HG03103 (cell line): ENCODE measurements around the gene MPHOSPH10.
A peak's percentile ranks its signal among the peaks of the same experiment; 100 is the strongest.
"Not testable (repeated sequence)": the region's sequence is repeated elsewhere in the genome, so short reads cannot be mapped to it uniquely, and the experiment has no call there.

Experiments
- ATAC-seq: cut with Tn5 transposase; IDR thresholded peaks from one replicate; pipeline ENCODE4 v1.9.1; 2021; ENCODE audit warnings: low read depth; ENCODE audit not compliant: unreplicated experiment

Gene MPHOSPH10

DNA sequence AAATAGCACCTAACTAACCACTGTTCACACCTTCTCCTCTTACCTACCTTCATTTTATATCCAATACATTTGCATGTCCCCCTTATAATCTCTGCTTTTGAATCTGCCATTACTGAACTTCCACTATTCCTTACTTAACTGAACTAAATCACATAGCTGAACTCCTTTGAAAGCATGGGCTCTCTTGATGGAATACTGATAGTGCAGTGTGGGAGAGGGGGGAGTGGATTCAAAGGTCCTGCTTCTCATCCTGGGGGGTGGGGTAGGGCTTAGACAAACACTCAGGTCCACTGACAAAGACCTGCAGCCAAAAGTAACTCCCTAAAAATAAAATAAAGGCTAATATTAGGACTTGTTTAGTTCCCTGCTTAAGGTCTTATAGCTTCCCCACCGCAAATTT, 9.0 kb upstream of the MPHOSPH10 start:
- ATAC-seq, result no peak

DNA sequence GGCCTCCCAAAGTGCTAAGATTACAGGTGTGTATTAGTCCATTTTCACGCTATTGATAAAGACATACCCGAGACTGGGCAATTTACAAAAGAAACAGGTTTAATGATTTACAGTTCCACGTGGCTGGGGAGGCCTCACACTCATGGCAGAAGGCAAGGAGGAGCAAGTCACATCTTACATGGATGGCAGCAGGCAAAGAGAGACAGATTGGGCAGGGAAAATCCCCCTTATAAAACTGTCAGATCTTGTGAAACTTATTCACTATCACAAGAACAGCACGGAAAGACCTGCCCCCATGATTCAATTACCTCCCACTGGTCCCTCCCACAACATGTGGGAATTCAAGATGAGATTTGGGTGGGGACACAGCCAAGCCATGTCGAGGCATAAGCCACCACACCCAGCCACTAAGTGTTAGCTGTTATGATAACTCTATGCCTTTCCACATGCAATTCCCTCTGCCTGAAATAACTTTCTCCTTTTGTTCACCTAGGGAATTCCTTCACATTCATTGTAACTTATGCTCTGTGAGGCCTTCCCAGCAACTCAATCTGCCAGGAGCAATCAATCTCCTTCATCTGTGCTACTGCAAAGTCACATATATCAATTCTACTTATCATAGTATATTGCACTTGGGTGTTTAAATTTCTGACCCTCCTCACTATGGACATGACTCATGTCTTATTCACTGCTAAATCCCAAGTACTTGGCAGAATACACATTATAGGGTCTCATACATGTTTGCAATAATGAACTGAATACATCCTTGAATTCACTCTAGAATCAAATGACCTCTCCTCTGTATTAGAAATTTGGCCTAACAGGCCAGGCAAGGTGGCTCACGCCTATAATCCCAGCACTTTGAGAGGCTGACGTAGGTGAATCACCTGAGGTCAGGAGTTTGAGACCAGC, 7.8 kb upstream of the MPHOSPH10 start:
- no peak for ATAC-seq

DNA sequence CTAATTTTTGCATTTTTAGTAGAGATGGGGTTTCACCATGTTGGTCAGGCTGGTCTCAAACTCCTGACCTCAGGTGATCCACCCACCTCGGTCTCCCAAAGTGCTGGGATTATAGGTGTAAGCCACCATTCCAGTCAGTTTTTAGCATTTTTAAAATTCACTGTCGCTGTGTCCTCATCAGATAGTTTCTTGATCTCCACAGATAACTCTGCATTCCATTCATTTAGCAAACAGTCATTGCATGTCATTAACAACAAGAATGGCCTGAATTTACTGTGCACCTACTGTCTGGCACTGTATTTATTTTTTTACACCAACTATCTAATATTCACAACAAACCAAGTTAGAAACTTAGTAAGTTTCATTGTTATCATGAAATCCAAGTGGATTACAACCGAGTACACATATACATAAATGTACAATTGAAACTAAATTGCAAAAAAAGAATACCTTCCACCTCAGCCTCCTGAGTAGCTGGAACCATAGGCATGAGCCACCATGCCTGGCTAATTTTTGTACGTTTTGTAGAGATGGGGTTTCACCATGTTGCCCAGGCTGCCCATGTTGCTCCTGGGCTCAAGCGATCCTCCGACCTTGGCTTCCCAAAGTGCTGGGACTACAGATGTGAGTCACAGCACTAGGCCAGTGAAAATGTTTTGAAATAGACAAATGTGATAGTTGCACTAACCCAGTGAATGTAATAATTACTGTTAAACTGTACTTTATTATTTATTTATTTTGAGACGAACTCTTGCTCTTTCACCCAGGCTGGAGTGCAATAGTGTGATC, 4.7 kb upstream of the MPHOSPH10 start:
- ATAC-seq, result no peak

DNA sequence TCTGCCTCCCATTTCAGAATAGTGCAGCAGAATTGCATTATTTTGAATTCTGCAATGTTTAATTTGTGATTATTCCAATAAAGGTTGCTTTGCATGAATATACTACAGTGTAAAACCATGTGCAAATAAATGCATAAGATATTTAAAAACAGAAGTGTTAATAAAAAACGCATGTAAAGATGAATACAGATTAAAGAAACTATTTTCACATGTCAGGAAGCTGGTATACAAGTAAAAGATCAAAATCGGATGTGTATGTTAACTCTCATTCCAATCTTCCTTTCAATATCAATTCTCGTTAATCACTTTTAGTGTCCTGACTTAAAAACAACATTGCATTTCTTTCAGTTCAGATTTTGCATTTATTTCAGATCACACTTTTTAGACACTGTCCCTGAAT, 3.5 kb upstream of the MPHOSPH10 start:
- no peak for ATAC-seq

DNA sequence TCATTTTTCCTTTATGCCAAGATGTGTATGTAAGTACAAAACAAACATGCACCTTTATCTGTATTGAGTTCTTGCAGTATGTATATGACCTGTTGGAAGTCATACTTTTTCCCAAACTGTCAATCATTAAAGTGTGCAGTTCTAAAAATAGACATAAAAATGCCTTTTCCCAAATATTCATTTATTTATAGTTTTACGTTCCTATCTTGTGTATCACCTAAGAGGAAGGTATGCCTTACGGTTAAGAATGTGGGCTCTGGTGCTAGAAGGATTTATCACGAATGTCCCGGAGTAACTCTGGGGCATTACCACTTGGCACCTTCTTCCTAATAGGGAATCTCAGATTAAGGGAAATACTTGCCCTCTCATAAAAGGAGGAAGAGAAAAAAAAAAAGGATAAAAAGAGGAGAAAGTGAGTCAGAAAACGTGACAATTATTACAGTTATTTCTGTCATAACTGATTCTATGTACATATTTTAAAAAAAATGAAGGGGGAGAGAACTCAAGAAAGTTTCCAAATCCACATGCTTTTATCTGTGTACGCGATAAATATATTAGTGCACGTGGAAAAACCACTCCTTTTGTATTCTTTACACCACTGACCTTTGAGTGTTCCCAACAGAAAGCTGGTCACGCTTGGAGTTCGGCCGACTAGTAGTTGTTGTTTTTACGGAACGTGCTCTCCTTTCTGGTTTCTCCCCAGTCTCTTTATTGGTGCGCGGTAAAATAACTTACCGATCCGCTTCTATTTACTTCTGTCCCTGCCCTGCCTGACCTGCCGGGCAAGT, 1.1 kb upstream of the MPHOSPH10 start:
- ATAC-seq, result no peak

- ATAC-seq, result peak; percentile 33
Measured at GRCh38 chr2:71129902-71130151, 607 bp upstream of the MPHOSPH10 start.

- peak; percentile 12 for ATAC-seq
Measured at GRCh38 chr2:71130905-71131244, 441 bp downstream of the MPHOSPH10 start.

DNA sequence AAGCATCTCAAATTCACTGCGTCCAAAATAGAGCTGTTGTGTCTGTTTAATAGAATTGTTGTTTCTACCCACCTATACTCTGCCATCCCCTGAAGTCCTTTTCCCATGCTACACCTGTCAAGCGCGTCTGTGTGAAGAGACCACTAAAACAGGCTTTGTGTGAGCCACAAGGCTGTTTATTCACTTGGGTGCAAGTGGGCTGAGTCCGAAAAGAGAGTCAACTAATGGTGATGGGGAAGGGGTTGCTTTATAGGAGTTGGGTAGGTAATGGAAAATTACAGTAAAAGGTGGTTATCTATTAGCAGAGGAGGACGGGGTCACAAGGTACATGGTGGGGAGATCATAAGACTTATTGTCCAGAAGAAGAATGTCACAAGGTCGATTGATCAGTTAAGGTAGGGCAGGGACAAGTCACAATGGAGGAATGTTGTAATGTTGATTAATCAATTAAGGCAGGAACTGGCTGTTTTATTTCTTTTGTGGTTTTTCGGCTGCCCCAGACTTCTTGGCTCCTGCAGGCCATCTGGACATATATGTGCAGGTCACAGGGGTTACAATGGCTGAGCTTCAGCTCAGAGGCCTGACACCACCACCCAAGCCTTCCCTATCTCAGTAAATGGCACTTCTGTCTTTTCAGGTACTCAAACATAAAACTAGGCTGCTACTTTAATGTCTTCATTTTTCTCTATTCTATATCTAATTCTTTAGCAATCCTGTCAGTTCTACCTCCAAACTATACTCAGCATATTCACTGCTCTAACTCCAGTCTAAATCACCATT, 1.1 kb downstream of the MPHOSPH10 start:
- not testable (repeated sequence) for ATAC-seq

DNA sequence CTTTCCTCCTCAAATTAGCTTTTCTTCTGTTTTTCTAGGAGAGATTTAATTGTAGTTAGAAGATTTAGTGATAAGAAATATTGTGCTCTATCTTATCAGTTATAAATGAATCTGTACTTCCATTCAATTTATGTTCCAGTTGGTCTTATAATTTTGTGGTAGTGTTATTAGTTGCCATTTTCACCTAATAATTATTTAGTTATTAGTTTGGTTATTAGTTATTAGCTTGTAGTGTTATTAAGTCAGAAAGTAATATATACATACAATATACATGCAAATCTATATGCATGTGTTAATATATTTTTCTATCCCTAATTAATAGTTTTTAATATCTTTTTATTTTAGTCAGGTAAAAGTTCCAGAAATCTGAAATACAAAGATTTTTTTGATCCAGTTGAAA, 3.2 kb downstream of the MPHOSPH10 start:
- no peak for ATAC-seq

DNA sequence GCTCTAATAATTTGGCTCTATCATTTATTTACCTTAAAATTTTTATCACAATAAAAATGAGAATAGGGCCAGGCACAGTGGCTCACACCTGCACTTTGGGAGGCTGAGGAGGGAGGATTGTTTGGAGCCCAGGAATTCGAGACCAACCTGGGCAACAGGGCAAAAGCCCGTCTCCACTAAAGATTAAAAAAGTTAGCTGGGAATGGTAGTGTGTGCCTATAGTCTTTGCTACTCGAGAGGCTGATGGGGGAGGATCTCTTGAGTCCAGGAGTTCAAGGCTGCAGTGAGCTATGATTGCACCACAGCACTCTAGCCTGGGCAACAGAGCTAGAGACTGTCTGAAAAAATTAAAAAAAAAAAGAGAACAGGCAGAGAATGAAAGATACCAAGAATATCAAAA, 5.7 kb downstream of the MPHOSPH10 start:
- no peak for ATAC-seq

DNA sequence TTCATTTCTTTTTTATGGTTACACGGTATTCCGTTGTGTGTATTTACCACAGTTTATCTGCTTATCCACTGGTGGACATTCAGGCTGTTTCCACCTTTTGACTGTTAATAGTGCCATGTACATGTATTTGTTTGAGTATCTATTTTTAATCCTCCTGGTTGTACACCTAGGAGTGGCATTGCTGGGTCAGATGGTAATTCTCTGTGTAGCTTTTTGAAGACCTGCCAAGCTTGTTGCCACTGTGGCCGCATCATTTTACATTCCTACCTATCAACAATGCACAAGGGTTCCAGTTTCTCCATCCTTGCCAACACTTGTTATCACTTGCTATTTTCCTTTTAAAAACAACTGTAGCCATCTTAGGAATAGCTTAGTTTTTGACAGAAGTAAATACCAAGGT, 13.3 kb downstream of the MPHOSPH10 start:
- no peak for ATAC-seq

DNA sequence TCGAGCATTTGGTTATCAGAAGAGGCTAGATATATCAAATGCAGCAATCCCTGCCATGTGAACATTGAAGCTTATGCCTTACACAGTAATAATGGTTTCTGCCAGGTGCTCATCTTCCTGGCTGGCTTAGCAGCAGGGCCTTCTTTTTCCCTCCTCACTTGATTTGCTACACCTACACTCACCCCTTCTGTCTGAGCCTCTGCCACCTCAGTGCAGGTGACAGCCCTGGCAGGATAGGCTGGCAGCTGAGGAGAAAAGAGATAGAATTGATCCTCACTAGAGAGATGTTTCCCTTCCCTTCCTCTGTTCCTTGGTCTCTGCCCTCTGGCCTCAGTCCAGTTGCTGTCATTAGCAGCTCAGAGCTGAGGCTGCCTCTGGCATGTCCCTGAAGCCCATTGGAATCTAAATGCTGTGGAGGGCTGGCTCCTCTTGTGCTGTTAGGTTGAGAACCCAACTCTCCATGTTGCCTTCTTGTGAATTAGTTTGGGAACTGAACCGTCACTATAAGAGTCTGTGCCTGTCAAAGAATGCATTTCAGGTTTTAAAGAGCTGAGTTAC, 18.2 kb downstream of the MPHOSPH10 start:
- no peak for ATAC-seq

DNA sequence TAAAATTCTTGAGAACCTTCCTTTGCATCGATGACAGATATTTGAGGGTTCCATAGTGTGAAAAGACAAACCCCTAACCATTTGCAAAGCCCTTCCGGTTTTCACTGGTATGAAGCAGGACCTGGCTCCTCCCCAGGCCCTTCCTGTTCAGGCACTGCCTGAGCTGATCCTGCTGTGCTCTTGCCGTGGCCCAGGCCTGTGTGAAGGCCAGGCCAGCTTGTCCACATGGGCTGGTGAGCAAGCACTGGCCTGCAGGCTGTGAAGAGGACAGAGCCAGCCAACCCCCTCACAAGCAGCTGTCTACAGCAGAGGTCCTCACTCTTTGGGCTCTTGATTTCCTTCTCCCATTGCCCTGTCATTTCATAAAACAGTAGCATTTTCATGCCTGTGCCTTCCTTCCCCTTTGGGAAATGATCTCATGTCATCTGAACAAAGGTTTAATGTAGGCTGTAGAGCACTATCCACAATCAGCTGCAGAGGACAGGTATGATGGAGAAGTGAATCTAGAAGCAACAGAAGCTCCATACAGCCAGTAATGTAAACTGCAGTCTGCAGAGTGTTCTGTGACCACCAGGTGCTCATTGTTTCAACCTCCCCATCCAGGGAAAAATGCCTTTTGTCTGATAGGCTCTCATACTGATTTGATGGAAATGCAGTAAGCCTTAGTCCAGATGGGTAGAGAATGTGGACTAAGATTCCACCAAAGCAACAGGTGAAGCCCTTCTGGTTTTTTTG, 19.8 kb downstream of the MPHOSPH10 start:
- no peak for ATAC-seq

GRCh38 chr2:71151620-71152019, 21.2 kb downstream of the MPHOSPH10 start:
- no peak for ATAC-seq

DNA sequence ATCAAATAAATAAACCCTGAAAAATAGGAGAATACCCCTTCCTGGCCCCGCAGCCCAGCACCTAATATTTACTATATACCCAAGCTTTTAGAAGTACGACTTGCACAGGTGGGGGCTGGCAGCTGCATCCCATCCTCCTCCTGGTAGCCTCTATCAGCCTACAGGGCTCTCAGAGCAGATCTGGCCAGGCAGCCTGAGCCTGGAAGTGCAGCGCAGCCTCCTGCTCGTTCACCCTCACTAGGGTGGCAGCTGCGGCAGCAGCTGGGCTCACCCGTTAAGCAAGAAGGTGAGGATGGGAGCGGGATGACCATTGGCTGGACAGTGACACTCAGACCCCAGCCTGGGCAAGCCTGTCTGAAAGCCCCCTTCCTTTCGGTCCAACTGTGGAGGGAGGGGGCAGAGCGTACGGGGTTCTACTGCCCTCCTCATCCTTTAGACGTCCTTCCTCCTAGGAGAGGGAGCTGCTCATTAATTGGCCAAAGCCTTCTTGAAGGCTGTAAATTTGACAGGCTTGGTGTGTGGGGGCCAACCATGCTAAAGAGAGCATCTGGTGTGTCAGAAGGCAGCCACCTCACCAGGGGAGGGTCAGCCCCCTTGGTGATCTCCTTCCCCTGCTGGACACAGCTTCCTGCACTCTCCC, 23.3 kb downstream of the MPHOSPH10 start:
- no peak for ATAC-seq

DNA sequence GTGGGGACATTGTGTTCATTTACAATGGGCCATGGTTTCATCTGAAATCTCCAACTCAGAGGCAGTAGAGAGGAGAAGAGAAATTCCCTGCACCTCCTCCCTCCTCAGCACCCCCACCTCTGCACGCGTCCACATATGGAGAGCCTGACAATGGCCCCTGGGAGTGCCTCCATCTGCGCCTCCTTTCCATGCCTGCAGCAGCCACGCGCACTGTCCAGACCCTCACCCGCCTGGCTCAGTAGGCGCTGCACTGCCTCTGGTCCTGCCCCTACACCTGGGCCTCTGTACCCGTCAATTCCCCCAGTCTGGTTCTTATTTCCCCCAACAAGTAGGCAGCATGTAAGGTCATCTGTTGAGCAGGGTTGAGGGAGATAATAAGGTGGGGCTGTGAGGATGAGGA, 23.8 kb downstream of the MPHOSPH10 start:
- no peak for ATAC-seq

DNA sequence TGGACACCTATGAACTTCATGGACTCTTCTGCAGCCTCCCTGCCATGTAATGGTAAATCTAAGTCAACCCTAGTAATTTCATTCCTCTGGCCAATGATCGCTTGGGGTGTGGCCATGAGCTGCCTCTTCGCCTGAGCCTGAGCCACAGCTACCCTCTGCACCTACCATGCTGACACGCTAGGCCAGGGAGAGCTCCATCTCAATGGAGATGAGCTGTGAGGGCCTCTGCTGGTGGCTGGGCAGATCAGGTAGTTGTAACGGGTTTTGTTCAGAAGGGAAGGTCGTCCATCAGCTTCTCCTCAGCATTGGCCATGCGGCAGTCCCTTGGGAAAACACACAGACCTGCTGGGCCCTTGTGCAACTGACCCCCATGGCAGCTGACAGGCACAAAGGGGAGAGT, 24.4 kb downstream of the MPHOSPH10 start:
- peak; percentile 74 for ATAC-seq

DNA sequence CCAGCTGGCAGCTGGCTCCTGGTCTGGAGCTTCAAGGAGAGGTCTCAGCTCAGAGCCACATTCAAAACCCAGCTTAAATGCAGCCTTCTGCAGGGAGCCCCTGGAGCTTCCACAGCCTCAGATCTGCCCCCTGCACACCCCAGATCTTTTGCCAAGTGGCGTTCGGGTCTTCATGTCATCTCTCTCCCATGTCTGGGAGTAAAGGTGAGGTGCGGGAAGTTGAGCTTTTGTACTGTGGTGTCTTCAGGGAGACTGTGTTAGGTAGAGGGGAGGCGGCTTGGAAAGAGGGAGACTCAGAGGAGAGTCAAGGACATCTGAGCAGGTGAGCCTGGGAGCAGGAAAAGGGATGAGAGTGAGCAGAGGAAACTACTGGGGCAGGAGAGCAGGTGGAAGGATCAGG, 25.4 kb downstream of the MPHOSPH10 start:
- ATAC-seq, result no peak

DNA sequence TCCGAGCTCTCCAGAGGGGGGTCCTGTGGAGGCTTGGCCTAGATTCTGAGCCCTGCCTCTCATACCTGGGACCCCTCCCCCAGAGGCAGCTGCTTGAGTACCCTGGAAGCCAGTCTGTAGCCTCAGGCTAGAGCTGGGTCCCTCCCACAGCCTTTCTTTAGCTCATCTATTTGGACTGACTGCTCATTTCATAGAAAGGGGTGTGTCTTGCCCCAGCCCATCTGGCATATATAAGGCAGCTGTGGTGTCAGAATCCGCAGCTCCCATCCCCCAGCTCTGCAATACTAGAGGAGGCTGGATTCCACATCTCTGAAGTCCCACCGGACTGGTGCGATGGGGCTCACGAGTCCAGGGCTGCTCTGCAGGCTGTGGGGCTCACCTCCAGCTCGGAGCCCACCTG, 26.1 kb downstream of the MPHOSPH10 start:
- ATAC-seq, result no peak
